ENCODE measurements around the gene POLR2A. TPM values are rescaled to one million over a fixed set of nuclear protein-coding genes. Genes with fewer than 3 reads are reported as not detected.
A peak's percentile ranks its signal among the peaks of the same experiment; 100 is the strongest.

POLR2A gene
- total RNA-seq, 1 donor from 2014 or later, result 41.2 TPM

DNA sequence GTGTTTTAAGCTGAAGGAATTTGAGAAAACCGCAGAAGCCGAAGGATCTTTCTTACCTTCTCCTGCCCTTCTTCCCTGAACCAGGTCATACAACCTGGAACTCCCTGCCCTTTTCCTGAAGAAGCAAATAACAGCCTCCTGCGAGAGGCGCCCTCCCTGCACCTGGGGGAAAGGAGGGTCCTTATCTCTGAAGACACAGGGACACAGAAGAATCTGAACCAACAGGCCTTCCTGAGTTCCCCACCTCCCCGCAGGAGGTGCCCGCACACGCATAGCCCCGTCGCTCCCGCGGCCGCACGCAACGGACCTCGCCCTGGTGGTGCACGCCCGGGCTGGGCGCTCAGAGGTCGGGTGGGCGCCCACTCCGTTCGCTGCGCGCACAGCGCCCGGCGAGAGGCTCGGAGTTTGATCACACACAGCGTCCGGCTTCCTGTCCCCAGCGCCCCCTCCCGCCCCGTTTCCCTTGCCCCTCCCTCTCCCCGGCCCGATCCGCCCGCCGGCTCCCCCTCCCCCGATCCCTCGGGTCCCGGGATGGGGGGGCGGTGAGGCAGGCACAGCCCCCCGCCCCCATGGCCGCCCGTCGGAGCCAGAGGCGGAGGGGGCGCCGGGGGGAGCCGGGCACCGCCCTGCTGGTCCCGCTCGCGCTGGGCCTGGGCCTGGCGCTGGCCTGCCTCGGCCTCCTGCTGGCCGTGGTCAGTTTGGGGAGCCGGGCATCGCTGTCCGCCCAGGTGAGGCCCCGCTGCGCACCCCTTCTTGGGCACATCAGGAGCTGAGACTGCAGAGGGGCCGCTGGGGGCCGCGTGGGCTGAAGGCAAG is 64.6 kb downstream of the POLR2A start, which contains the start of gene TNFSF12:
Gene TNFSF12 (plus strand): TSS at position 474 of the 816 bp plus-strand sequence. CDS start 96 bp downstream, at position 570.
- peak; percentile 30 for DNase-seq (ENCODE audit: low read depth)

Other genes with a start within 250 kb of the POLR2A start
- gene DVL2, start 249.8 kb upstream of the POLR2A start, total RNA-seq, result 71.0 and 80.5 TPM in 2 replicates
- 52.3 and 54.7 TPM in 2 replicates for gene PHF23, start 244.9 kb upstream of the POLR2A start, total RNA-seq
- 239 and 315 TPM in 2 replicates for gene GABARAP, start 241.9 kb upstream of the POLR2A start, total RNA-seq
- 69.1 and 88.9 TPM in 2 replicates for gene CTDNEP1, start 232.6 kb upstream of the POLR2A start, total RNA-seq
- 75.1 and 81.8 TPM in 2 replicates for gene ELP5, start 232.2 kb upstream of the POLR2A start, total RNA-seq
- not detected in 2 replicates for gene CLDN7, start 221.9 kb upstream of the POLR2A start, total RNA-seq
- gene SLC2A4, start 202.6 kb upstream of the POLR2A start, total RNA-seq, result 20.0 and 28.3 TPM in 2 replicates
- gene YBX2, start 189.7 kb upstream of the POLR2A start, total RNA-seq, result 4.1 and 9.6 TPM in 2 replicates
- 510 and 518 TPM in 2 replicates for gene EIF5A, start 176.7 kb upstream of the POLR2A start, total RNA-seq
- 92.2 and 95.8 TPM in 2 replicates for gene GPS2, start 169.0 kb upstream of the POLR2A start, total RNA-seq
- gene NEURL4, start 155.0 kb upstream of the POLR2A start, total RNA-seq, result 19.5 and 22.3 TPM in 2 replicates
- gene ACAP1, start 147.8 kb upstream of the POLR2A start, total RNA-seq, result not detected in 2 replicates
- 10.0 and 10.1 TPM in 2 replicates for gene KCTD11, start 132.2 kb upstream of the POLR2A start, total RNA-seq
- gene TMEM95, start 129.2 kb upstream of the POLR2A start, total RNA-seq, result not detected in 2 replicates
- not detected in 2 replicates for gene TNK1, start 103.3 kb upstream of the POLR2A start, total RNA-seq
- gene PLSCR3, start 89.8 kb upstream of the POLR2A start, total RNA-seq, result 15.1 and 22.3 TPM in 2 replicates
- gene TMEM256, start 80.3 kb upstream of the POLR2A start, total RNA-seq, result 69.6 and 76.5 TPM in 2 replicates
- gene NLGN2, start 76.5 kb upstream of the POLR2A start, total RNA-seq, result 5.7 and 7.2 TPM in 2 replicates
- gene SPEM1, start 64.0 kb upstream of the POLR2A start, total RNA-seq, result not detected in 2 replicates
- not detected in 2 replicates for gene SPEM2, start 58.8 kb upstream of the POLR2A start, total RNA-seq
- not detected in 2 replicates for gene SPEM3, start 55.5 kb upstream of the POLR2A start, total RNA-seq
- gene TMEM102, start 48.9 kb upstream of the POLR2A start, total RNA-seq, result 0.13 and 0.21 TPM in 2 replicates
- gene FGF11, start 44.9 kb upstream of the POLR2A start, total RNA-seq, result 41.7 and 89.9 TPM in 2 replicates
- gene CHRNB1, start 39.3 kb upstream of the POLR2A start, total RNA-seq, result 213 and 222 TPM in 2 replicates
- gene ZBTB4, start 4.7 kb upstream of the POLR2A start, total RNA-seq, result 32.8 and 38.0 TPM in 2 replicates
- not detected in 2 replicates for gene SLC35G6, start 2.9 kb upstream of the POLR2A start, total RNA-seq
- 7.4 and 8.6 TPM in 2 replicates for gene TNFSF12, start 64.7 kb downstream of the POLR2A start, total RNA-seq
- 0.11 TPM in 1 of 2 replicates, not detected in the other for gene TNFSF13, start 74.4 kb downstream of the POLR2A start, total RNA-seq
- gene SENP3, start 77.6 kb downstream of the POLR2A start, total RNA-seq, result 93.6 and 114 TPM in 2 replicates
- 7.6 and 9.1 TPM in 2 replicates for gene CD68, start 95.3 kb downstream of the POLR2A start, total RNA-seq
- 185 and 199 TPM in 2 replicates for gene MPDU1, start 99.5 kb downstream of the POLR2A start, total RNA-seq
- gene SOX15, start 105.7 kb downstream of the POLR2A start, total RNA-seq, result 4.0 and 10.9 TPM in 2 replicates
- 85.2 and 85.6 TPM in 2 replicates for gene FXR2, start 130.5 kb downstream of the POLR2A start, total RNA-seq
- 69.2 and 73.1 TPM in 2 replicates for gene SAT2, start 143.5 kb downstream of the POLR2A start, total RNA-seq
- gene SHBG, start 145.8 kb downstream of the POLR2A start, total RNA-seq, result 0.43 and 1.4 TPM in 2 replicates
- gene ATP1B2, start 166.6 kb downstream of the POLR2A start, total RNA-seq, result not detected in 2 replicates
- gene TP53, start 203.1 kb downstream of the POLR2A start, total RNA-seq, result 22.0 and 27.6 TPM in 2 replicates
- gene WRAP53, start 204.1 kb downstream of the POLR2A start, total RNA-seq, result 4.4 and 4.5 TPM in 2 replicates
- gene EFNB3, start 220.8 kb downstream of the POLR2A start, total RNA-seq, result 0.78 and 1.5 TPM in 2 replicates
- gene DNAH2, start 233.4 kb downstream of the POLR2A start, total RNA-seq, result 0.11 TPM in 1 of 2 replicates, not detected in the other

Data from myocyte (in vitro differentiated cells).